NAMALWA (cell line): ENCODE data around the gene SYNGAP1.
A peak's percentile ranks its signal among the peaks of the same experiment; 100 is the strongest.

Experiments used
- DNase-seq: peaks from one replicate; pipeline ENCODE4 v3.0.0-alpha.2; 2015; ENCODE audit warnings: low spot score

The SYNGAP1 gene

DNA sequence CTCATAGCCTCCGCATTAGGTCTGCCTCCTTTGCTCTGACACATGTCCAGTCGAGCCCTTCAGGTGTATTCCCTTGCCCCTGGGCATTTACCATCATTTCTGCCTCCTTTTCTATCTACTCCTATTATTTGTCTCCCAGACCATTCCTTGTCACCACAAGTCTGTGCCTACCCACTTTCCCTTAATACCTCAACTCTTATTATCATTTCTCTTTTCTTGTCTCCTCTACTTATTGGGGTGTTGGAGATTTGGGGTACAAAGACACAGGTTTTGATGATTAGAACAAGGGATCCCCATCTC lies 1.4 kb downstream of the SYNGAP1 start:
- DNase-seq, result no peak

GRCh38 chr6:33423777-33424176 lies 3.9 kb downstream of the SYNGAP1 start:
- no peak for DNase-seq

DNA sequence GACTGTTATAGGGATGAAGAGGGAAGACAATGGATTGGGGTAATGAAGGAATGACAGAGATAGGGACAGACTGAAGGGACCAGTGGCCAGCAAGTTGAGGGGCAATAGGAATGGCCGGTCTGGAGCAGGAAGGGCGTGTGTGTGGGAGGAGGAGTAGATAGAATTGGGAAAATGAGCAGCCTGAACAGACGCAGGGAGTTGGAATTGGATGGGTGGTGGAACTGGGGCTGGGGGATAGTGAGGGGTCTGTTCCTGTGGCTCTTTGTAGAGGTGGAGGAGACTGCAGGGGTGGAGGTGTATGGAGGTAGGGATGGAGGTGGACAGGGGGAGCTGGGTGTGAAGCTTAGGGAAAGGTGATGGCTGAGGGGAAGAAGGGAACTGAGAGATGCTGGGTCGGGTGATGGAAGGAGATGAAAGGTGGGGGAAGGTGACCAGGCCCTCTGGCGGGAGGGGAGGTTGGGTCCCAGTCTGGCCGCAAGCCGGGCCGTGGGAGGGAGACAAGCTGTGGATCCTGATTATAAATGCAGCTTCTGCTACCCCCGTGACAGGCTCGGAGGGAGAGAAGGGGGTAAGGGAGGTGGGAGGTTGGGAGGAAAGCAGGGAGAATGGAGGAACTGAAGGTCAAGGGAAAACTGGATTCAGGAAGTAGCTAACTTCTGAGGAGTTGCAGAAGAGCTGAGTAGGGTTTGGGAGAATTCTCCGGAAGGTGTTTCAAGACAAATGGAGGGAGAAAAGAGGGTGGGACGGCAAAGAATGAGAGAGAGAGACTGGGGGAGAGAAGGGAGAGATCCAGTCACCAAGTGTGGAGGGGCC lies 5.2 kb downstream of the SYNGAP1 start:
- no peak for DNase-seq

GRCh38 chr6:33425668-33426577 lies 6.1 kb downstream of the SYNGAP1 start:
- peak; percentile 80 for DNase-seq

GRCh38 chr6:33426590-33427511 lies 7.0 kb downstream of the SYNGAP1 start:
- peak; percentile 81 for DNase-seq

DNA sequence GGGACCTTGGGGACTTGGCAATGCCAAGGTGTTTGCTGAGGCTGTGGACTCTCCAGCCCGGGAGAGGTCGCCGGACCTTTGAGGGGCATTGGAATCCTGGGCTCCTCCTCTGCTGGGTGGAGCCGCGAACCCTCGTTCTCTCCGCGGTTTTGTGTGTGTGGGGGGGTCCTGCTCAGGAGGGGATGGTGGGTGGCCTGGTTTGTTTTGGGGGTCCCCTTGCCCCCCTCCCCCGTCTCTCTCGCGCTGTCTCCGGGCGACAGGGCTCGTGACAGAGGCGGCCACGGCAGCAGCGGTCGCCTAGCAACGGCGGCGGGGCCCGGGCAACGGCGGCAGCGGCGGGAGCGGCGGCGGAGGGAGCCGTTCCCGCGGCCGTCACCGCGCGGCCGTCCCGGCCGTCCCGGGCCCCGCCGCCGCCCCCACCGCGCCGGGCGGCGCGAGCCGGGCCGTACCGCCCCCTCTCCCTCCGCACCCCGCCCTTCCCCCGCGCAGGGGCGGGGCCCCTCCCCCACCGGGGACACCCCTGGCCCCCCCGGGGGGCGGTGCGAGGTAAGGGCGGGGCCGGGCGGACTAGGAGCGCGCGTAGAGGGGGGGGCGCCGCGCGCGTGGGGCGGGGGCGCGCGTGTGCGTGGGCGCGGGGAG lies 7.8 kb downstream of the SYNGAP1 start:
- peak; percentile 56 for DNase-seq

- peak; percentile 83 for DNase-seq
Measured at GRCh38 chr6:33428224-33428965, 8.5 kb downstream of the SYNGAP1 start.

DNA sequence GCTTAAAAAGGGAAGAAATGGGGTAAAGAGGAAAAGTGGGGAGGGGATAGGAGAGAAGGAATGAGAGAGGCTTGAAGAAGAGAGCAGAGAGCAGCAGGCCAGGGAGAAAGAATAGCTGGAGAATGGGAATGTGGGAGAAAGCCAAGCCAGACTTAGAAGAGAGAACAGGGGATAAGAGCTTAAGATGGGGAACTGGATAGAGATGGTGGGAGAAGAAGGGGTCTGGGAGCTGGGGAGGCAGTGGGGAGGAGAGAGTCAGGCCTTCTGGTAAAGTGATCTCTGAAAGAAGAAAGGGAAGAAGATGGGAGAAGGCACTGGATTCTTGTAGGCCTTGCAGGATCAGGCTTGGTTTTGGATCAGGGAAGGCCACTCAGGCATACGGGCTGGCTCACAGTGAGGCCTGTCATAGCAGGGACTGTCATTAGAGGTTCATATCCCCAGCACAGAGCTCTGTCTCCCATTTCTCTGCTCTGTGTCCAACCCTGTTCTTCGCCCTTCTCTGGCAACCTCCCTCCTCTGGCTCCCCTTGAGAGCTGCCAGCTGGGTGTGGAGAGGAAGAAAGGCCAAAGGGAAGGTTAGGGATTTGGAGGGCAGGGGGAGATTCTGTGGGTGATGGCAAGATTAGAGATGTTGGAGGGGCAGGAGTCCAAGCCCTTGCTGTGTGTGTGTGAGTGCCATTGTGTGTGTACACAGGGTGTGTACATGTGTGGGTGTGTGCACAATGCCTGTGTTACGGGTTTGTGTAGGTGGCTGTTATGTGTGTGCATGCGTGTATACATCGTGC lies 9.3 kb downstream of the SYNGAP1 start:
- peak; percentile 44 for DNase-seq

DNA sequence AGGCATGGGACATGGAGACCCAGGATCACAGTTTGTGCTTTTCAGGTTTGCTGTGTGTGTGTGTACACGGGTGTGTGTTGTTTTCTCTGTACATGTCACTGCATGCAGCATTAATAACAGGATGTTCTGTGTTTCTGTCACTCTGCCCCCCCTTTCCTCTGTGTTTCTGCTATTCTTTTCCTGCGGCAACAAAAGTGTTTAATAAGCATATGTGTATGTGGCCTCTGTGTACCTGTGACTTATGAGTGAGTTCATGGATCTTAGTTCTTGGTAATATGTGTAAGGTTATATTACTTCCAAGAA lies 9.8 kb downstream of the SYNGAP1 start:
- peak; percentile 43 for DNase-seq

- DNase-seq, result no peak
Measured at GRCh38 chr6:33430334-33430733, 10.5 kb downstream of the SYNGAP1 start.

DNA sequence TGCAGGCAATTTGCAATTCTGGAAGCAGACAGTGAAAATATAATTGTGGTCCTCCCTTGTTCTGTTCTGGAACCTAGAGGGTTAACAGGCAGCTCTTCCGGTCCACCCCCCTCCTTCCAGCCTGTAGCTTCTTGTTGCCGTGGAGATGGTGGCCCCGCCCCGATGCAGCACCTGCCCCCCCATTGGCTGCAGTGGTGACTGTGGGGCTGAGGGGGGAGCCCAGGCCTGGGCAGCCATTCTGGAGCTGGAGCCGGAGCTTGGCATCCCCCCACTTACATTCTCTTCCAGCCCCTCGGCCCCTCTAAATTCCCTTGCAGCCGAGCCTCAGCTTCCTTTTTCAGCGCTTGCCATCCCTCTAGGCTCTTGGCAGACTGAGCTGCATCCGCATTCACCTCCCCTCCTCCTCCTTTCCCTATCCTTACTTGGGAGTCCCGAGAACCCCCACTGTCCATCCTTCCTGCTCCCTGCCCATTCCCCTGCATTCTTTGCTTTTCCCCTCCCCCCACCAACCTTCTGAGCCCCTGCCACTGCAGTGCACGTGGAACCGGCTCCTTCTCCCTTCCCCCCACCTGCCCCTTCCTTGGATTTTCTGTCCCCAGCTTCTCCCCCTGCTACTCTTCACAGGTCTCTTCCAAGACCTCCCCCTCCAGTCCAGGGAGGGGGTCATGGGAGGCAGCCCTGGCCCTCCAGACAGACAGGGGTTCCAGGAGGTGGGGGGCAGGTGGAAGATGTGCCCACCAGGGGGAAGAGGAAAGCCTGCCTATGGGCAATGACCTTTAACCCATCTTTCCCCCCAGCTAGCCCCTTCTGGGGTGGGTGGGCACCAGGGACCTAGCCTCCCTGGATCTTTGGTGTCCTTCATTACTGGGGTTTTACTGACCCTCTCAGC lies 11.4 kb downstream of the SYNGAP1 start:
- DNase-seq, result peak; percentile 91

DNA sequence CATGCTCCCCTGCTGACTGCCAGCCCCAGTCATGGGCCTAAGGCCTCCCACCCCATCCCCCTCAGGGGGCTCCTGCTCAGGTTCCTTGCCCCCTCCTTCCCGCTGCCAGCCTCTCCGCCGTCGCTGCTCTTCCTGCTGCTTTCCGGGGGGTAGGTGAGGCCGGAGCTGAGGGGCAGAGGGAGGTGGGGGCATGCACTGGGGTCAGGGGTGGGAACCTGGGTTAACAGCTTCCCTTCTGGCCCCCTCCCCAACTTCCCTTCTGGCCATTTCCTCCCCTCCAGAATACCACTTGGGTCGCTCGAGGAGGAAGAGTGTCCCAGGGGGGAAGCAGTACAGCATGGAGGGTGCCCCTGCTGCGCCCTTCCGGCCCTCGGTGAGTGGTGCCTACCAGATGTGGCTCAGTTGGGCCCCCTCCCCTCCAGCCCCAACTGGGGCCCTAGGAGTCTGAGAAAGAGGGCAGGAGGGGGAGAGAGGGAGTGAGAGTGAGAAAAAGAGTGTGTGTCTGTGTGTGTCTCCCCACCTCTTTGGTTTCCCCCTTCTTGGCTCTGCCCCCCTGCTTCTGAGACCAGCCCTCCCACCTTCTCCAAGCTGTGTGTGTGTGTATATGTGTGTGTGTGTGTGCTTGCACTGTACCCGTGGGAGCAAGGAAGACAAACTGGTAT lies 12.1 kb downstream of the SYNGAP1 start:
- DNase-seq, result peak; percentile 65

DNA sequence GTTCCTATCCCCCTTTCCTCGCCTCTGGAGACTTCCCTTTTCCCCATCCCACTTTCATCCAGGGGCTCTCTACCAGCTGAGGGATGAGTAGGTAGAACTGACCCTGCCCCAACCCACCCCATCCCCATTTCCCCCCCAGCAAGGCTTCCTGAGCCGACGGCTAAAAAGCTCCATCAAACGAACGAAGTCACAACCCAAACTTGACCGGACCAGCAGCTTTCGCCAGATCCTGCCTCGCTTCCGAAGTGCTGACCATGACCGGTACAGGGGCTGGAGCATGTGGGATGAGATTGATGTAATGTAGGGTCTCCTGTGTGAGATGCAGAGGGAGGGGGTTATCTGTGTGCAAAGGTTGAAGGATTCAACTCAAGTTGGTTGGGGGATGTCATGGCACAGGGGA lies 12.7 kb downstream of the SYNGAP1 start:
- DNase-seq, result no peak

GRCh38 chr6:33433001-33433543 lies 13.2 kb downstream of the SYNGAP1 start:
- DNase-seq, result no peak

GRCh38 chr6:33433544-33434191 lies 13.8 kb downstream of the SYNGAP1 start:
- no peak for DNase-seq

GRCh38 chr6:33434961-33435360 lies 15.1 kb downstream of the SYNGAP1 start:
- no peak for DNase-seq

DNA sequence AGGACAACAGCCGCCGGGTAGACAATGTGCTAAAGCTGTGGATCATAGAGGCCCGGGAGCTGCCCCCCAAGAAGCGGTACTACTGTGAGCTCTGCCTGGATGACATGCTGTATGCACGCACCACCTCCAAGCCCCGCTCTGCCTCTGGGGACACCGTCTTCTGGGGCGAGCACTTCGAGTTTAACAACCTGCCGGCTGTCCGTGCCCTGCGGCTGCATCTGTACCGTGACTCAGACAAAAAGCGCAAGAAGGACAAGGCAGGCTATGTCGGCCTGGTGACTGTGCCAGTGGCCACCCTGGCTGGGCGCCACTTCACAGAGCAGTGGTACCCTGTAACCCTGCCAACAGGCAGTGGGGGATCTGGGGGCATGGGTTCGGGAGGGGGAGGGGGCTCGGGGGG lies 17.8 kb downstream of the SYNGAP1 start:
- no peak for DNase-seq
